CD14-positive monocyte (primary cell): ENCODE results near the gene CNTNAP2. TPM values are rescaled to one million over a fixed set of nuclear protein-coding genes. Genes with fewer than 3 reads are reported as not detected.

Experiments
- DNase-seq, 3 donors: peaks; one replicate each; pipeline ENCODE4 v3.0.0-alpha.2; 2011 to 2022
- H2AFZ ChIP-seq: 2 replicates; pipeline ENCODE4 v1.6.0; 2012; ENCODE audit warnings: mild to moderate bottlenecking, low read depth, low read length, inconsistent platforms; ENCODE audit not compliant: insufficient read depth, poor library complexity, severe bottlenecking
- H3K27ac ChIP-seq, 2 donors: 1 replicate in 1 of 2; 2 replicates in 1 of 2; pipeline ENCODE4 v1.5.1; 2012 to 2013; ENCODE audit warnings: low read length in 2 of 2, control low read depth in 1 of 2, inconsistent platforms in 1 of 2, low read depth in 1 of 2, mild to moderate bottlenecking in 1 of 2
- H3K27me3 ChIP-seq, 2 donors: one replicate each; pipeline versions ENCODE4 v1.6.0 to v1.6.1; 2011 to 2013; ENCODE audit warnings: low read length in 2 of 2; ENCODE audit not compliant: control insufficient read depth in 2 of 2, insufficient read depth in 2 of 2
- H3K36me3 ChIP-seq, 2 donors: replicated peaks in 1 of 2; 1 replicate in 1 of 2; 2 replicates in 1 of 2; pipeline versions ENCODE4 v1.5.1 to v1.6.1; 2012 to 2013; ENCODE audit warnings: low read length in 2 of 2, control low read depth in 1 of 2, inconsistent platforms in 1 of 2, mild to moderate bottlenecking in 1 of 2; ENCODE audit not compliant: insufficient read depth in 2 of 2, control insufficient read depth in 1 of 2
- H3K4me1 ChIP-seq, 2 donors: 1 replicate in 1 of 2; 2 replicates in 1 of 2; pipeline versions ENCODE4 v1.5.1 to v1.6.1; 2012 to 2013; ENCODE audit warnings: low read length in 2 of 2, control low read depth in 1 of 2, inconsistent platforms in 1 of 2, mild to moderate bottlenecking in 1 of 2, moderate library complexity in 1 of 2; ENCODE audit not compliant: insufficient read depth in 2 of 2, control insufficient read depth in 1 of 2
- H3K4me2 ChIP-seq: replicated peaks from 2 replicates; pipeline ENCODE3; 2012; ENCODE audit warnings: low read length, moderate library complexity, mild to moderate bottlenecking; ENCODE audit not compliant: poor library complexity, severe bottlenecking; ENCODE audit errors: extremely low read depth
- H3K4me3 ChIP-seq, 3 experiments: fragments of 200-600 bp in 1 of 3; sonication (generic) in 1 of 3; replicated peaks in 1 of 3; 1 replicate in 2 of 3; 2 replicates in 1 of 3; pipeline ENCODE4 v1.5.1; 2011 to 2013; ENCODE audit warnings: low read length in 3 of 3, mild to moderate bottlenecking in 3 of 3, control low read depth in 2 of 3, low read depth in 2 of 3, inconsistent platforms in 1 of 3, moderate library complexity in 1 of 3
- H3K79me2 ChIP-seq: 2 replicates; pipeline ENCODE4 v1.6.0; 2012; ENCODE audit warnings: mild to moderate bottlenecking, control low read depth, inconsistent platforms, low read length, moderate library complexity; ENCODE audit not compliant: insufficient read depth
- H3K9ac ChIP-seq: 2 replicates; pipeline ENCODE4 v1.6.0; 2017; ENCODE audit warnings: low read length, mild to moderate bottlenecking; ENCODE audit not compliant: insufficient read depth, poor library complexity, severe bottlenecking
- H3K9me3 ChIP-seq, 2 donors: replicated peaks in 1 of 2; 1 replicate in 1 of 2; 2 replicates in 1 of 2; pipeline versions ENCODE4 v1.5.1 to v1.6.1; 2012 to 2013; ENCODE audit warnings: low read length in 2 of 2, control low read depth in 1 of 2; ENCODE audit not compliant: control insufficient read depth in 1 of 2, insufficient read depth in 1 of 2
- H4K20me1 ChIP-seq: 2 replicates; pipeline ENCODE4 v1.6.0; 2012; ENCODE audit warnings: mild to moderate bottlenecking, low read length, control low read depth, moderate library complexity; ENCODE audit not compliant: insufficient read depth
- H3K27ac Mint-ChIP-seq, 7 donors: one replicate each; pipeline ENCODE4 v1.8.0; 2020; ENCODE audit warnings: mild to moderate bottlenecking in 7 of 7, mixed read lengths in 7 of 7, moderate library complexity in 6 of 7, inconsistent platforms in 2 of 7
- H3K27me3 Mint-ChIP-seq, 3 donors: one replicate each; pipeline ENCODE4 v1.8.0; 2021 to 2022; ENCODE audit warnings: low read depth in 3 of 3, mild to moderate bottlenecking in 3 of 3, mixed read lengths in 3 of 3, moderate library complexity in 3 of 3, inconsistent platforms in 1 of 3
- H3K36me3 Mint-ChIP-seq, 2 donors: one replicate each; pipeline ENCODE4 v1.8.0; 2020; ENCODE audit warnings: mixed read lengths in 2 of 2, inconsistent platforms in 1 of 2, mild to moderate bottlenecking in 1 of 2
- H3K4me1 Mint-ChIP-seq: one replicate; pipeline ENCODE4 v1.8.0; 2020; ENCODE audit warnings: mild to moderate bottlenecking, mixed read lengths
- H3K4me3 Mint-ChIP-seq, 2 donors: one replicate each; pipeline ENCODE4 v1.8.0; 2020; ENCODE audit warnings: mild to moderate bottlenecking in 2 of 2, mixed read lengths in 2 of 2, moderate library complexity in 1 of 2
- H3K9me3 Mint-ChIP-seq, 7 donors: one replicate each; pipeline ENCODE4 v1.8.0; 2020 to 2022; ENCODE audit warnings: mixed read lengths in 7 of 7, mild to moderate bottlenecking in 6 of 7, moderate library complexity in 6 of 7, inconsistent platforms in 2 of 7
- WGBS: methylation state at CpG from one replicate; pipeline ENCODE4 v1.1.5; 2013; ENCODE audit warnings: missing lambda C conversion rate; ENCODE audit not compliant: insufficient coverage; 5-methylcytosine and 5-hydroxymethylcytosine counted together
- intact Hi-C, 2 donors: fragments of 100-400 bp; cut with micrococcal nuclease; formaldehyde crosslinking; loops; one replicate each; pipeline versions ENCODE4 v1.15.0 to v1.15.1; 2023
- polyA plus RNA-seq, 3 donors: library from polyadenylated mRNA; depleted of rRNA in 1 of 3; unstranded in 2 of 3; stranded (reverse) in 1 of 3; fragments of 300-500 nt in 2 of 3; fragments of >200 nt in 1 of 3; fragmentation: Illumina TruSeq in 2 of 3; gene quantifications; 1 replicate in 2 of 3; 2 replicates in 1 of 3; pipeline ENCODE4 v1.2.3, GENCODE V29; 2012 to 2021
- small RNA-seq: library from RNA; depleted of rRNA; stranded (forward); fragments of <200 nt; gene quantifications from one replicate; pipeline ENCODE3, GENCODE V24; 2012; ENCODE audit warnings: low read depth; ENCODE audit not compliant: insufficient read length
- TF ChIP-seq, protein P1 (sequence below): fragments of 200-600 bp; IDR thresholded peaks from one replicate; pipeline ENCODE4 v1.8.0; 2022; ENCODE audit warnings: antibody characterized with exemption, mild to moderate bottlenecking

The CNTNAP2 gene
- polyA plus RNA-seq, 3 donors = 0.01 TPM; not detected in 2

DNA sequence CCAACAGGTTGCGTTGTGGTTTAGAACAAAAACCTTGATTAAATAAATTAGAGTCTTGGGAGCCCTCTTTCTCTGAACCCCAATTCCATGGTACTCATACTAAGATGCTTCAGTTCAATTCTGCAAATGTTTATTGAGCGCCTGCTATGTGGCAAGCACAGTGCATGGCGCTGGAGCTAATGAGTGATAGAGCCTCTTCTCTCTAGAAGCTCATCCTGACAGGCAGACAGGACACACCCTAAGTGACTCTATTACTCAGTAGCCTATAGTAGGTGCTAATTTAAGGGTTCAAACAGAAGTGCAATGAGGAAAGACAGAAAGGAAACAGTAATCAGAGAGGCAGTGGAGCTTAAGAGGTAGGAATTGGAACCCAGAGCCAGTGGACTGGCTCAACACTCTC lies 2349.5 kb downstream of the CNTNAP2 start:
- Histone ChIP-seq H3K9ac (no peak overlapping the region), H3K4me2 (no peak overlapping the region), H3K9me3 (peaks cover 0 to 3% of the 10 kb centered on the region in 2 donors), H3K27ac (no peak overlapping the region), H4K20me1 (no peaks in the 10 kb centered on the region), H2AFZ (no peak overlapping the region), H3K36me3 (no peaks in the 10 kb centered on the region), H3K4me3 (no peak overlapping the region), H3K27me3 (no peaks in the 10 kb centered on the region), H3K79me2 (no peaks in the 10 kb centered on the region), H3K4me1 (no peaks in the 10 kb centered on the region)
- H3K27ac Mint-ChIP-seq = no peak overlapping the region
- no peak for DNase-seq
- WGBS = no CpG with 5 or more reads among the region's 3 CpGs
- intact Hi-C loops = no loop called here
- peaks cover 4 to 10% (median 7%) of the 10 kb centered on the region in 7 donors for H3K9me3 Mint-ChIP-seq
- H3K4me3 Mint-ChIP-seq = no peak overlapping the region
- TF ChIP-seq, protein P1, sequence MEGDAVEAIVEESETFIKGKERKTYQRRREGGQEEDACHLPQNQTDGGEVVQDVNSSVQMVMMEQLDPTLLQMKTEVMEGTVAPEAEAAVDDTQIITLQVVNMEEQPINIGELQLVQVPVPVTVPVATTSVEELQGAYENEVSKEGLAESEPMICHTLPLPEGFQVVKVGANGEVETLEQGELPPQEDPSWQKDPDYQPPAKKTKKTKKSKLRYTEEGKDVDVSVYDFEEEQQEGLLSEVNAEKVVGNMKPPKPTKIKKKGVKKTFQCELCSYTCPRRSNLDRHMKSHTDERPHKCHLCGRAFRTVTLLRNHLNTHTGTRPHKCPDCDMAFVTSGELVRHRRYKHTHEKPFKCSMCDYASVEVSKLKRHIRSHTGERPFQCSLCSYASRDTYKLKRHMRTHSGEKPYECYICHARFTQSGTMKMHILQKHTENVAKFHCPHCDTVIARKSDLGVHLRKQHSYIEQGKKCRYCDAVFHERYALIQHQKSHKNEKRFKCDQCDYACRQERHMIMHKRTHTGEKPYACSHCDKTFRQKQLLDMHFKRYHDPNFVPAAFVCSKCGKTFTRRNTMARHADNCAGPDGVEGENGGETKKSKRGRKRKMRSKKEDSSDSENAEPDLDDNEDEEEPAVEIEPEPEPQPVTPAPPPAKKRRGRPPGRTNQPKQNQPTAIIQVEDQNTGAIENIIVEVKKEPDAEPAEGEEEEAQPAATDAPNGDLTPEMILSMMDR = no peak
- no peaks in the 10 kb centered on the region for H3K4me1 Mint-ChIP-seq
- peaks cover 1 to 5% (median 2%) of the 10 kb centered on the region in 3 donors for H3K27me3 Mint-ChIP-seq
- H3K36me3 Mint-ChIP-seq = no peaks in the 10 kb centered on the region

DNA sequence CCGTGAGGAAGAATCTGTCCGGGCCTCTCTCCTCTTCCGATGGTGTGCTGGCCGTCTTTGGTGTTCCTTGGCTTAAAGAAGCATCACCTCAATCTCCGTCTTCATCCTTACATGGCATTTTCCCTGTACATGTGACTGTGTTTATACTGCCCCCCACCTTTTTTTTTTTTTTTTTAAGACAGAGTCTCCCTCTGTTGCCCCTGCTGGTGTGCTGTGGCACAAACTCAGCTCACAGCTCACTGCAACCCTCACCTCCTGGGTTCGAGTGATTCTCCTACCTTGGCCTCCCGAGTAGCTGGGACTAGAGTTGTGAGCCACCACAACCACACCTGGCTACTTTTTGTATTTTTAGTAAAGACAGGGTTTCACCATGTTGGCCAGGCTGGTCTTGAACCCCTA lies 2352.1 kb downstream of the CNTNAP2 start:
- H3K4me1 ChIP-seq = no peaks in the 10 kb centered on the region
- H3K4me2 ChIP-seq = no peak overlapping the region
- H3K36me3 ChIP-seq = no peaks in the 10 kb centered on the region
- Mint-ChIP-seq H3K27me3 (peaks cover 3 to 4% (median 4%) of the 10 kb centered on the region in 3 donors), H3K4me3 (no peak overlapping the region), H3K9me3 (peaks cover 0 to 4% (median 0%) of the 10 kb centered on the region in 7 donors), H3K4me1 (no peaks in the 10 kb centered on the region), H3K36me3 (no peaks in the 10 kb centered on the region), H3K27ac (no peak overlapping the region)
- TF ChIP-seq, protein P1 = no peak
- H3K9me3 ChIP-seq = no peaks in the 10 kb centered on the region
- 88% methylated on average over 7 of the region's 7 CpGs for WGBS
- H3K79me2 ChIP-seq = no peaks in the 10 kb centered on the region
- H2AFZ ChIP-seq = no peak overlapping the region
- DNase-seq = no peak
- H3K27ac ChIP-seq = no peak overlapping the region
- H3K9ac ChIP-seq = no peak overlapping the region
- no peaks in the 10 kb centered on the region for H3K27me3 ChIP-seq
- no peak overlapping the region for H3K4me3 ChIP-seq
- no peaks in the 10 kb centered on the region for H4K20me1 ChIP-seq
- intact Hi-C loops = no loop called here

Small RNAs within 50 kb of the gene (small RNA-seq; reads per million reads assigned to genes)
- gene AC005518.2 (not detected), gene MIR548F4 (not detected), gene RANP2 (not detected), gene RF00012 (not detected), gene RF00019 (not detected), gene RF02271 (not detected), gene RN7SL456P (not detected), gene RN7SL72P (not detected), gene RNA5SP249 (not detected), gene RNU6-1184P (not detected)
